GM18505 (cell line): ENCODE results near the gene STX18.
"Not testable (repeated sequence)": the region's sequence is repeated elsewhere in the genome, so short reads cannot be mapped to it uniquely, and the experiment has no call there.

Source experiments
- ATAC-seq: cut with Tn5 transposase; IDR thresholded peaks from one replicate; pipeline ENCODE4 v1.9.1; 2021; ENCODE audit not compliant: unreplicated experiment
- POLR2A ChIP-seq: IDR thresholded peaks from 4 replicates; pipeline ENCODE4 v1.6.1; 2011; ENCODE audit warnings: borderline replicate concordance; ENCODE audit not compliant: insufficient read depth, insufficient read length; ENCODE audit errors: extremely low read depth

STX18 gene

DNA sequence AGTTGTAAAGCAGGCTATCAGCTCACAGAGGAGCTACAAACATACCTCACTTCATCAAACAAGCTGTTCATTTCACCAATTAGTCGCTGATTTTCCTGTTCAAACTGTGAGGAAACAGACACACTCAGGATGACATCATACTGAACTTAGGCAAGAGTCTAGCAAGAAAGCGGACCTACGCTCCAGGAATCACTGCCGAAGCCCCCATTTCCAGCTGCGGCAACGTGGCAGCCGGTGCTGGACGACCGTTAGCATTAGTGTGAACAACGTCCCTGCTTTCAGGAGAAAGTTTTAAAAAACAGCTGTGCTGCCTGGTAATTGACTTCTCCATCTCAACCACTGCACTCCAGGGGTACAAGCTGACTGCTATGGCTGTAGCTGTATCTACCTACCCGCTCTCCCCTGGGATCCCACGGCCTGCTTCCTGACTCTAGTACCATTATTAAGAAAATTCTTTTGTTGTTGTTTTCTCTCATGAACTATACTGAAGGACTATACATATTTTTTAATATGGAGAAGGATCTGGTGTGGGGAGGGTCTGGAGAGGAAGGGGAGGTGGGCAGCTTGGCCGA lies 116.6 kb downstream of the STX18 start:
- no peak for TF ChIP-seq POLR2A

DNA sequence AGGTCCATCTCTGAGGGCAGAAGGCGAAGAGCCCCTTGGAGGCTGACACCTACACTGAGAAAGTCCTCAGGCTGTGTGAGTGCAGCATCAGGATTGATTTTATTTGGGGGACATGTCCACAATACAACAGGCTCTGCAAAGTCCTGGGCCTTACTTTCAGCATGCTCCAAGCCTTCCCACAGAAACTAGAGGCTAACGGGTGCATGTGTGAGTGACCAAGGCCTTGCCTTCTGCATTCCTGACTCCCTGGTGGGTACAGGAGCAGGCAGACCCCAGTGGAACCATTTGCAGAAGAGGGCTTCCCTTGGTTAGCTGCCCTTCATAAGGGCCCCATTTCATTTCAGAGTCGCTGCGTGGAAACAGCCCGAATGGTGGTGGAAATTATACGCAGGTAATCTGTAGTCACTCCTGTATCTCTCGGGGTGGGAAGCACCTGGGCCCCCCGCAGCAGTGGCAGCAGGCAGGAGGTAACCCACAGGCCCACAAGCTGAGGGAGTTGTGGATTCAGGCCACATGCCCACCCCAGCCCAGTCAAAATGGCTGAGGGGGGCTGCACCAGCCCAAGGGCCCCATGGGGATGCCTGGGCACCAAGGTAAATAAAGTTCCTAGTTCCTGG lies 117.2 kb downstream of the STX18 start:
- ATAC-seq = no peak
- TF ChIP-seq POLR2A = no peak

More for the DNA sequence above, 116.6 kb downstream of the STX18 start:
- ATAC-seq = no peak

DNA sequence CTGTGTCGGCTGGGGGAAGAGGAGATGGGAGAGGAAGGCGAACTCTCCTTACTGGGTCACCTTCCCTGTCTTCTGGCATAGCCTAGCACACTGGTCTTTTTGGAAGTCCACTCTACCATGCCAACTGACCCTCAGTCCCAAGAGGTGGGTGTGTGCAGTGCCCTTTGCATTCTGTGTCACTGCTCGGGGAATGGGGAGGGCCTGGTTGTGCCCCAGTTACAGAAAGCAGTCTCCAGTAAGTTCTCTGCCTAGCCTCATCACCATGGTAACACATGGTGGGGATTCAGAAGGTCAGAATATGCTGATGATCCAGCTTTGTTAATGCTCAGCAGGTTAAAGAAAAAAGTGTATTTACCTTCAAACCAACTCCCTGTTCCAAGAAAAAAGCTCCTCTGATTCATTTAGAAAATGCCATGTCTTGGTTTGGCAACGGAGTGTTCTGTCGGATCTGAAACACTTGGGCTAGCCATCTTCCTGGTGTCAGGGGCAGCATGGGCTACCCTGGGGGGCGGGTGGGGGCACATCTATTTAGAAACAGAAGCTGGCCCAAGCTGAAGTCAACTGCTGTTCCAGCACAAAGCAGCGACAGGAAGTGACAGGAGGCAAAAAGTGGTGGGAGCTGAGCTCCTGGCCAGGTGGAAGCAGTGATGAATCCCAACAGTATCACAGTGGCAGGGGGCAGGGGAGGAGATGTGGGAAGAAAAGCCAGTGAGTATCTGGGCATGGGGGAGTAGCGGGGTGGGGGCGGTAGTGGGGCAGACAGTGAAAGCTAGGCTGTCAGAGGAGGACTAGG lies 117.9 kb downstream of the STX18 start:
- TF ChIP-seq POLR2A = no peak
- ATAC-seq = no peak

DNA sequence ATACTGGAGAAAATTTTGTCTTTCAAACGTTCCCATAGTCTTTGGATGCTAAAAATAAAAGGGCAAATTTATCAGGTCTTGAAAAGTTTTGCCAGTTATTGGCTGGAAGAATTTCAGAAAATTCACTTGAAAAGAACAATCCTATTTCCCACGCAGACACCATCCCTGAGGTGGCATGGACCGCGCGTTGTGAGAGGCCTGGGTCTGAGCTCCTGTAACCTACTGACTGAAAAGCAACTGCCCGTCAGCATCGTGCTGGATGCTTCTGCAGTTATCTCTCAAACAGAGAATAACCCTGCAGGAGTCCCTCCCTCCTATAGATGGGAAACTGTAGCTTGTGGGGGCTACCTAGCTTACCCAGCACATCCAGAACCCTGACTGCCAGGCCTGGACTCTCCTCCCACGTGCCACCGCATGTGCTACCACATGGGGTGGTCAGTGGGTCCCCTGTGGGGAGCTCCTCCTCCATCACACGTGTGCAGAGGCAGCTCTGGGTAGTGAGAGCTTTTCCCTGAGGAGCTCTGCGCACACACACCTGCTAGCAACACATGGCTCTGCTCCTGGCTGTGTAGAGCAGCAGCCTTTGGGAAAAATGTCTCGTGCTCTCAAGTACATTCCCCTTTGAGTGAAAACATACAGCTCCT lies 118.9 kb downstream of the STX18 start:
- TF ChIP-seq POLR2A = no peak
- no peak for ATAC-seq

DNA sequence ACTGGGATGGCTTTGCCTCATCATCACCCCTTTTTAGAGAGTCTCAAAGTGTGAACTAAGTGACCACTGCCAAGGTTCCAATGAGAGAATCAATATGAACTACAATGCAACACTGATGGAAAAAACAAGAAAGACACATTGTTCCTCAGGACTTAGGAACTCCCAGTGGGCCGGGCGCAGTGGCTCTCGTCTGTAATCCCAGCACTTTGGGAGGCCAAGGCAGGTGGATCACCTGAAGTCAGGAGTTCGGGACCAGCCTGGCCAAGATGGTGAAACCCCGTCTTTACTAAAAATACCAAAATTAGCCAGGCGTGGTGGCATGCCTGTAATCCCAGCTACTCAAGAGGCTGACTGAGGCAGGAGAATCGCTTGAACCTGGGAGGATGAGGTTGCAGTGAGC lies 119.7 kb downstream of the STX18 start:
- ATAC-seq = not testable (repeated sequence)

DNA sequence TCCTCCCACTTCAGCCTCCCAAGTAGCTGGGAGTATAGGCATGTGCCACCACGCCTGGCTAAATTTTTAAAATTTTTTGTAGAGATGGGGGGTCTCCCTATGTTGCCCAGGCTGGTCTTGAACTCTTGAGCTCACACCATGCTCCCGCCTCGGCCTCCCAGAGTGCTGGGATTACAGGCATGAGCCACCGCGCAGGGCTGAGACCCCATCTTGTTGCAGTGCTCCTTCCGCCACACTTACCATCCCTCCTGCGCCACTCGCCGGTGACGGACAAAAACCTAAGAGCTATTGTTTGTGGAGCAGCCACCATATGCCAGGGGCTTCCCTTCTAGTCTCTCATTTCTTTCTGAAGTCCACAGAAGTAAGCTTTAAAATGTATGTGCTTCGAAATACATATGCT lies 120.5 kb downstream of the STX18 start:
- no peak for TF ChIP-seq POLR2A
- no peak for ATAC-seq

DNA sequence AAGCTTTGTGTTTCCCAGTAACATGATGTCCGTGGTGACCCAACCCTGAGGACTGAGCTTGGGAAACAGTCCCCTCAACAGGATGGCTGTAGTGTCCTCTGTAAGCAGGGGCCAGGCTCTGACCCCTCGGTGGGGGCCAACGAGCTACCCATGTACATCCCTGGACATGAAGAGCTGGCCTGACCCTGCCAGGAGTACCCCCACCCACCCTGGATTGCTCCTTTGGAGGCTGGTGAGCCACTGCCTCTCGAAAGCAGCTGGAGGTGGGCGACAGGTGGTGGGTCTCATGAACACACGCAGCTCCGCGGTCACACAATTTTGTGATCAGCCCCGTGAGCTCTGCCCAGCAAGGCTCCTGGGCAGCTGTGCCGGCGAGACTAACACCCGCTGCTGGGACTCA lies 121.4 kb downstream of the STX18 start:
- ATAC-seq = no peak
- TF ChIP-seq POLR2A = no peak

DNA sequence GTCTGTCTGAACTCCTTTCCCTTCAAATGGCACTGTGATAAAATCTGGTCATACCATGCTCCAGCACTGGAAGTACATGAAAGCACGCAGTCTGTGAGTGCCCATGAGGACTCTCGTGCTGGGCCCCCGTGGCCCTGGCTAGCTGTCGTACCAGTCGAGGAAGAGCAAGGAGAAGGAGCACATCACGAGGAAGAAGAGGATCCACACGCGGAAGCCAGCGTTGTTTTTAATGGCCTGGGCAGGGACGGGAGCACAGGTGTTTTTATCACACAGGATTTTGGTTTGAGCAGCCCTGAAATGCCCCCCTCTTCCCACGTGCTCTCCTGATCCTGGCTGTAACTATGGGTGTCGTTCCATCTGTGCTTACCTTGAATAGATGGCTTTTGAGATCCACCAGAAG lies 122.0 kb downstream of the STX18 start:
- no peak for ATAC-seq
- no peak for TF ChIP-seq POLR2A

DNA sequence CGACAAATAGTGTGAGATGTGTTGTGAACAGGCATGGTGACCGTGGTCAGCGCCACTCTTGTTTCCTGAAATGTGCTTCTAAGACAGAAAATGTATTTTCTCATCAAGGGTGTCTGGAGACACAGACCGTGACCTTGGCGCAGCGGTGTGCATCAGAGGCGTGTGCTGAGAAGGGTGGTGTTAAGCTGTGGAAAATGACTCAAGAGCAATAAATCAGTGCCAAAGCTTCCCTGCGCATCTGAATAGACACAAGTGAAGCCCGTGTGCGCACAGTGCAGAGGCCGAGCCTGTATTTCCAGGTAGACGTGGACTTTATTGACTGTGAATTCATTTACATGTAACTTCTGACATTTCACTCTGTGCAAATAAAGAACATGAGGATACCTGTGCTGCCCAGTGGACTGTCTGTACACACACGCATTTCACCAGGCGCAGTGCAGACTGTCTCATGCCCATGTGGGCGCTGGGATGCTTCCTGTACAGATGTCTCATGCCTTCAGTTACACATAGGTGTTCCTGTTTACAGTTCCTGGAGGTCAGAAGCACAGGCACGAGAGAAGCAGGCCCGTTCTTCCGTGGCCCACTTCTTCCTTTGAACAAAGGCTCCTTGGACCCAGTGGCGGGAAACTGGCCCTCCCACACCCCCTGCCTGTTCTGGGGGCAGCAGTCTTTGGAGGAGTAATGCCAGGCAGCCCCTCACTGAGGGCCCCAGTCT lies 123.0 kb downstream of the STX18 start:
- ATAC-seq = no peak
- no peak for TF ChIP-seq POLR2A

DNA sequence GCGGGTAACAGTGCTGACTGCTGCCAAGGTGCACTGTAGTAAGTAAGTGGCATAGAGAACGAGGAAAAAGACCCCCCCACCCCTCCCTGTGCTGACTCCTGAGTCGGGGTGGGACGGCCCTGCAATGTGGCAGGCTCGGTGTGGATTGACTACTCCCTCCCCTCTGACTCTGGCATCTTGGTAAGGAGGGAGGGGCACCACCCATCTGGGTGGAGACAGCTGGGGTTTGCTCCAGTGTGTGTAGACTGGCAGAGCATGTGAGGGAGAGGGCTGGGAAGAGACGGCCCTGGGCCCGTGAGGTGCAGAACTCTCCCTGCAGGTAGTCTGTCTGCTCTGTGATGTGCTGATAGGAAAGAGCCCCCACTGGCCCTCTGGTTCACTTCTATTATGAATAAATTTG lies 124.0 kb downstream of the STX18 start:
- no peak for TF ChIP-seq POLR2A
- ATAC-seq = no peak

DNA sequence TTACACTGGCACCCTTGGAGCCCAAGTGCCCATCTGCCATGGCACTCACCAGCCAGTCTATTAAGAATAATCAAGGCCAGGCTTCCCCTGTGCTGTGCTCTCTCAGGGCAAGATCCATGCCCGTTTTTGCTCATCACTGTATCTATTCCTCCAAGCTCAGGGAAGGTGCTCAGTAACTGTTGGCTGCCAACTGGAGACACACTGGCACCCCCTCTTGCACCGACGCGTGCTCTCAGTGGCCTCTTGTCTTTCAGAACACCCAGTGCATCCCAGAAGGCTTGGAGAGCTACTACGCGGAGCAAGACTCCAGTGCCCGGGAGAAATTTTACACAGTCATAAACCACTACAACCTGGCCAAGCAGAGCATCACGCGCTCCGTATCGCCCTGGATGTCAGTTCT lies 124.9 kb downstream of the STX18 start:
- no peak for TF ChIP-seq POLR2A
- ATAC-seq = no peak

DNA sequence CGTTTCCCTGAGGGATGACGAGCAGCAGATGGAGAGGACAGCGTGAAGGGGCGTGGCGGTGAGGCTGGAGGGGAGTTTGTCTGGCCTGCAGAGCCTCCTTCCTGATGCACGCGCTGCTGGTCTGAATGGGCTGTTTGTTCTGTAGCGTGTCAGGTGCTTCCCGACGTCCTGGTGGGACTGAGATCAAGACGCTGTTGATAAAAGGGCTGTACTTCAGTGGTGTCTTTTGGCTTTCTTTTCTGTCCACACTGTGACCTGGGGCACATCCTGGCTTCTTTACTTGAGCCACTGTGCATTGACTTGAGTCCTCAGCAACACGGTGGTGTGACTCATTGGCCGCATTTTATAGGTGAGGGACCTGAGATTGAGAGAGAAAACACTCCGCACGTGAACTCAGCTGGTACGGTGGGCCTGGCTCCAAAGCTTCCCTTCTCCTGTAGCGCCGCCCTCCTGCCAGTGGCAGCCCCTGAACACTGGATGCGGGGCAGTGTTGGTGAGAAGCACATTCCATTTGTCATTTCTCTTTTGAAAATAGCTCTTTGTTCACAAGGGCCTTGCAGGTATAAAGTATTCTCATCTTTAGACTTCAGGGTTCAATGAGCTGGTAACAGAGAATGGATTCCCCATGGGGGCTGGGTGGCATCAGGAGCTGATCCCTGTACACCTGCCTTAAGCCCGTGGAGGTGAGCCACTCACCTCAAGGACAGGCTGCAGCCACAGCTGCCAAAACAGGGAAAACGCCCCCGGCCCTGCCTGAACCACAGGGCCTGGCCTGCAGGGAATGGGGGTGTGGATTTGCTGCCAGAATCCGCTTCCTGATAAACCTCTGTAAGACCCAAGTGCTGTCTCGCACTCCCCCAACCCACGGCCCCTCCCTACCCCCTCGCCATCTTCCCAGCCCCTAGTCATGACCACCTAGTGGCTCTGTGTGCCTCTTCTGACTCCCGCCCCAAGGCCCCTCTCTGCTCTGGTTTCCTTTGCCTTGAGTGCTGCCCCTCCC lies 125.7 kb downstream of the STX18 start:
- no peak for ATAC-seq
- no peak for TF ChIP-seq POLR2A
